ENCODE data around the gene SBF2.

DNA sequence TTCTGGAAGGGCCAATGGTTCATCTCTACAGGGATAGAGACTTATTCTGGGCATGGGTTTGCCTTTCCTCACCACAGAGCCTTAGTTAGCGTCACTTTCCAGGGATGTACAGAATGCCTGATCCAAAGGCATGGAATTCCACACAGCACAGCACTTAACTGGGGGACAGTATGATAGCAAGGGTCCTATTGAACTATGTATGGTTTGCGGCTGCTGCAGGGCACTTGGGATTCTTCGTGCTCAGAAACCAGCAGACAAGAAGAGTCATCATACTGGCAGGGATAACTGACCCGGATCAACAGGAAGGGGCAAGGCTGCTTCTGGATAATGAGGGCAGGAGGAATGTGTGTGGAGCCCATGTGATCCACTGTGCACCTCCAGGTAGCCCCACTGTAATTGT lies 524.4 kb downstream of the SBF2 start:
- TF ChIP-seq, protein P1, sequence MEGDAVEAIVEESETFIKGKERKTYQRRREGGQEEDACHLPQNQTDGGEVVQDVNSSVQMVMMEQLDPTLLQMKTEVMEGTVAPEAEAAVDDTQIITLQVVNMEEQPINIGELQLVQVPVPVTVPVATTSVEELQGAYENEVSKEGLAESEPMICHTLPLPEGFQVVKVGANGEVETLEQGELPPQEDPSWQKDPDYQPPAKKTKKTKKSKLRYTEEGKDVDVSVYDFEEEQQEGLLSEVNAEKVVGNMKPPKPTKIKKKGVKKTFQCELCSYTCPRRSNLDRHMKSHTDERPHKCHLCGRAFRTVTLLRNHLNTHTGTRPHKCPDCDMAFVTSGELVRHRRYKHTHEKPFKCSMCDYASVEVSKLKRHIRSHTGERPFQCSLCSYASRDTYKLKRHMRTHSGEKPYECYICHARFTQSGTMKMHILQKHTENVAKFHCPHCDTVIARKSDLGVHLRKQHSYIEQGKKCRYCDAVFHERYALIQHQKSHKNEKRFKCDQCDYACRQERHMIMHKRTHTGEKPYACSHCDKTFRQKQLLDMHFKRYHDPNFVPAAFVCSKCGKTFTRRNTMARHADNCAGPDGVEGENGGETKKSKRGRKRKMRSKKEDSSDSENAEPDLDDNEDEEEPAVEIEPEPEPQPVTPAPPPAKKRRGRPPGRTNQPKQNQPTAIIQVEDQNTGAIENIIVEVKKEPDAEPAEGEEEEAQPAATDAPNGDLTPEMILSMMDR (IDR thresholded peaks at IDR 0.05; ENCODE audit: poor library complexity, severe bottlenecking): no peak
- TF ChIP-seq RAD21 (conservative IDR thresholded peaks at IDR 0.05): no peak
- no peak for TF ChIP-seq MXI1 (conservative IDR thresholded peaks at IDR 0.05; ENCODE audit: poor library complexity, severe bottlenecking)
- TF ChIP-seq EZH2 (IDR thresholded peaks at IDR 0.05; ENCODE audit: borderline replicate concordance, insufficient read depth, low read length, poor library complexity, severe bottlenecking): no peak
- TF ChIP-seq REST (IDR thresholded peaks at IDR 0.05; ENCODE audit: borderline replicate concordance): no peak
- TF ChIP-seq SMC3 (conservative IDR thresholded peaks at IDR 0.05; ENCODE audit: poor library complexity): no peak
- no peak for TF ChIP-seq POLR2AphosphoS5 (IDR thresholded peaks at IDR 0.05)
- TF ChIP-seq EP300 (conservative IDR thresholded peaks at IDR 0.05; ENCODE audit: poor library complexity, severe bottlenecking): no peak
